Measurements from ENCODE around the gene CTIF.
A peak's percentile ranks its signal among the peaks of the same experiment; 100 is the strongest.

CTIF gene

DNA sequence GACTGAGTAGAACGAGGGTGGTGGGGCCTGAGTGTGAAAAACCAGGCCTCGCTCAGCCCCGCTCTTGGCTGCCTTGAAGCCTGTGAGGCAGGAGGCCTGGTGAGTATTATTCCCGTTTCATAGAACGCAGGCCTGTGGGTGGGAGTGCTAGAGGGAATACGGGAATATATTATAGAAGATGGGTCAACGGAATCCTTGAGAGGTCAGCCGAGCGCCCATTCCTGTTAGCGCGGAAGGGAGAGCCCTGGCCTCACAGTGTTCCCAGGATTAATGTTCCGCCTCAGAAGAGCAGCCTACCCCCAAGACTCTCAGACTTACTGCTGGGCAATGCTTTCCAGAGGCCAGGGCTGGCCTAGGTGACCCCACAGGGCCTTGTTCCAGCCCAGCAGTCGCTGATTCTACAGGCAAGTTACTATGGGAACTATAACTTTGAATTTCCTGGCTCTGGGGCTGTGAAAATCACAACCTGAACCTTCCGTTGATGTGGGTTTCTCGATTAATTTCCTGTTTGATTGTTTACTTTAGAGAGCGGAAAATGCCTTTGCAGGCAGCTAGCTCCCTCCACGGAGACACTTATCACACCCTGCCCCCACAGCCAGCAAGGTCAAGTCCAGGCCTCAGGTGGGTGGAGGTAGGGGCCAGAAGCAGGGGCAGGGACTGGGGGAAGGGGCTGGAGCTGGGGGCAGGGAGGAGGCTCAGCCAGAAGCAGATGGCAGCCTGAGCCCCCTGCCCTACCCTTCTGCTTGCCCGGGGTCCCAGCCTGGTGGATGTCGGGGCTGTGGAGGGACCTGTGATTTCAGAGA is 303.6 kb downstream of the CTIF start:
- DNase-seq, result no peak

DNA sequence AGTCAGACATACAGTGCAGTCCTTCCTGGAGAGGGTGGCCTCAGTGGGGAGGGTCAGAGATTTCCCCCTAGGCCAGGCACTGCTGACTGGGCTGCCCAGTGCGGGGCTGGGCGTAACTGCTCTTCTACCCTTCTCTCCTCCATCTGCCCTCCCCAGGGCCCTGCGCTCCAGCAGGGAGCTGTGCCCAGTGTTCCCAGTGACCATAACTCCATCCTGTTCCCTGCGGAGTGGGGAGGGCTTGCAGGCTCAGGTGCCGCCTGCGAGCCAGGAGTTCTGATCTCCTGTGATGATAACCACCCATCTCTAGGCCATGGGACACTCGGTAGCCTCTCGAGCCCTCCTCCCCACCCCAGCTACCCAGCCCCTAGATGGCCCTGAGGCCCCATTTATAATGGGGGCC is 304.3 kb downstream of the CTIF start:
- DNase-seq, result no peak

DNA sequence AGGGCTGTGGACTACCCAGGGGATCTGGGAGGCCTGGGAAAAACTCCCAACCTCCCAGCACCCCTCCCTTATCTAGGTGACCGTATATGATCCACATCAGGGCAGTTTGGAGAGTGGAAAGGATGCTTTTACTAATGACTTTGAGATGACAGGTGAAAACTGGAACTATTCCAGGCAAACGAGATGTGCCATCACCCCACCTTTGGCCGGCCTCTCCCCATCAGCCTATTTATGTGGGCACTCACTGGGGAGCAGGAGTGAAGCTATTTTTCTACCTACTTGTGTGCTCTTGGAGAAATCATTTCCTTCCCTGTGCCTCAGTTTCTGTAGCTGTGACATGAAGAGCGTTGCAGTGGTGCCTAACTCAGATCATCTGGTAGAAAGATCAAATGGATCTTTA is 304.8 kb downstream of the CTIF start:
- DNase-seq, result no peak

DNA sequence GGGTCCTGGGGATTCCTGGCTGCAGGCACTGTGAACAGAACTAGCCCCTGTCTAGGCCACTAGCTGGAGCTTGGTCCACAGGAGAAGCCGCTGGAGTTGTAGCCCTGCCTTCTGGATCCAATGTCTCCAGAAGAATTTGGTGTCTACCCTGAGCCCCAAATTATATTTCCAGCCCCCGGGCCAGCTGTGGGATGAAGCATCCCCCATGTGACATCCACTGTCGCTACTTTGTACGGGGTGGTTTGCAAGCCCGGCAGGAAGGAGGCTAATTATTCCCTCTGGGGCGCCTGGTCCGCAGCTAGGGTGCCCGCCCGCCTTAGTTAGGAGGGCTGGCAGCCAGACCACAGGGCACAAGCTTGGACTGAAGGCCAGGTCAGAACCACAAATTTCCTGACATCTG is 305.4 kb downstream of the CTIF start:
- no peak for DNase-seq

DNA sequence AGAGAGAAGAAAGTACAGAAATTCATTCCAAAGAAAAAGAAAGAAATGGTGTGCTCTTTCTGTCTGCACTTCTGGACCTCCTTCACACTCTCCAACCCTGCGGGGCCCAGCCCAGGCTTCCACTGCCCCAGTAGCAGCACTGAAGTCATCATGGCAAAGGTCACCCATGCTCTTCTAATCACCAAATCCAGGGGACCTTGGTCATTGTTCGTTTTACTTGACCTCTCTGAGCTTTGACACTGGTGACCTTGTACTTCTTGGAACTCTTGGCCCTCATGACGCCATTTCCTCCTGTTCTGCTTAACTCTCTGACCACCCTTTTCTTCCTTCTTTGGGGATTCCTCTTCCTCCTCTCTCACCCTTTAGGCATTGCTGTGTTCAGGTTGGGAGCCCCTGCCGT is 306.3 kb downstream of the CTIF start:
- no peak for DNase-seq

DNA sequence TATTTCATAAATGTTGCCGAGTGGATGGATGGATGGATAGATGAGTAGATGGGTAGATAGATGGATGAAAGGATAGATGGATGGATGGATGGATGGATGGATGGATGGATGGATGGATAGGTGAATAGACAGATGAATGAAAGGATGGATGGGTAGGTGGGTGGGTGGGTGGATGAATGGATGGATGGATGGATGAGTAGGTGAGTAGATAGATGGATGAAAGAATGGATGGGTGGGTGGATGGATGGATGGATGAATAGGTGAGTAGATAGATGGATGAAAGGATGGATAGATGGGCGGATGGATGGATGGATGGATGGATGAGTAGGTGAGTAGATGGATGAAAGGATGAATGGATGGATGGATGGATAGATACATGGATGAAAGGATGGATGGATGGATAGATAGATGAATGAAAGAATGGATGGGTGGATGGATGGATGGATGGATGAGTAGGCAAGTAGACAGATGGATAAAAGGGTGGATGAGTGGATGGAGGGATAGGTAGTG is 307.6 kb downstream of the CTIF start:
- no peak for DNase-seq

DNA sequence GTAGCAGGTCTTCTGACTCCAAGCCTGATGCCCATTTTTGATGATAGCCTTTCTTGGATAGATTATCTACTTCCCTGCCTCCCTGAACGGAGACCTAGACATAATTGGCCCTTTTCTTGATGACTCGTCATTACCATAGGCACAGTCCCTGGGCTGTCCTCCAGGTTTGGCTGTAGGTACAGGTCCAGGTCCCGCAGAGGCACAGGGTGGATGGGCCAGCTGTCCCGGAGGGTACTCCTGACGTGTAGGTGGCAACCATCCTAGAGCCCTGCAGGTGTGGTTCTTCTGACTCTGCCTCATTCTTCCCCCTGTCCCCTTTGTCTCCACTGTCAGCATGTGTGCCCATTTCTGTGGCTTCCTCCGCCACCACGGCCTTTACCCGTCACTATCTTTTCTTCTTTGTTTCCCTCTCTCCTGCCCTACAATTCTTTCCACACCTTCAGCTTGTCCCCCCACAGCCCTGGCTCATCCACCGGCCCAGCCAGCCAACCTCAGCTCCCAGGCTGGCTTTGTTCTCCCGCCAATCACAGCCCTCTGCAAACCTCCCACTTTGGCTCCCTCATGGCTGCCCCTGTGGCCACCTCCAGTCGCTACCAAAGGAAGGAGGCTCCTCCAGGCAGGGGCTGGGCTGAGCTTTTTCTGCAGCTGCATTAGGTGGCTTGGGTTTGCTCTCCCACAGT is 309.1 kb downstream of the CTIF start:
- DNase-seq, result peak in 1 of 56 donors; percentile 15

DNA sequence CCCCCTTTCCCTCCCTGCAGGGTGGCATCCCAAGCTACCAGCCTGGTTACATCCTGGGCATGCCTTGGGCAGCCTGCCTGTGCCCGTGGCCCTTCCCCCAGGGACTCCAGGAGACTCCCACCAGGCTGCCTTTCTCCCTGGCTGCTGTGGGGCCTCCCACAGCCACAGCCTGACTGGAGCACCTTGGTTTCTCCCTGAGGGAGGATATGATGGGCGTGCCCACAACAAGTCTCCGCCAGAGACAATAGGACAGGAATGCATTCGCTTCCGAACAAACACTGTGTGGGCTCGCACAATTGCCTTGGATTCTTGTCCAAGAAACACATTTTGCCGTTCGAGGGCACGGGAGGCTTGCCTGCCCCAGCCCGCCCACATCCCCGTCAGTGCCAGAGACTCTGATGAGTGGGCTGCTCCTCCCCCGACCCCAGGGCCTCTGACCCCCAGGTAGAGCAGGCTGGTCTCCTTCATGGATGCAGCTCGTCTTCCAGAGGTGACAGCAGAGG is 309.9 kb downstream of the CTIF start:
- DNase-seq, result no peak

DNA sequence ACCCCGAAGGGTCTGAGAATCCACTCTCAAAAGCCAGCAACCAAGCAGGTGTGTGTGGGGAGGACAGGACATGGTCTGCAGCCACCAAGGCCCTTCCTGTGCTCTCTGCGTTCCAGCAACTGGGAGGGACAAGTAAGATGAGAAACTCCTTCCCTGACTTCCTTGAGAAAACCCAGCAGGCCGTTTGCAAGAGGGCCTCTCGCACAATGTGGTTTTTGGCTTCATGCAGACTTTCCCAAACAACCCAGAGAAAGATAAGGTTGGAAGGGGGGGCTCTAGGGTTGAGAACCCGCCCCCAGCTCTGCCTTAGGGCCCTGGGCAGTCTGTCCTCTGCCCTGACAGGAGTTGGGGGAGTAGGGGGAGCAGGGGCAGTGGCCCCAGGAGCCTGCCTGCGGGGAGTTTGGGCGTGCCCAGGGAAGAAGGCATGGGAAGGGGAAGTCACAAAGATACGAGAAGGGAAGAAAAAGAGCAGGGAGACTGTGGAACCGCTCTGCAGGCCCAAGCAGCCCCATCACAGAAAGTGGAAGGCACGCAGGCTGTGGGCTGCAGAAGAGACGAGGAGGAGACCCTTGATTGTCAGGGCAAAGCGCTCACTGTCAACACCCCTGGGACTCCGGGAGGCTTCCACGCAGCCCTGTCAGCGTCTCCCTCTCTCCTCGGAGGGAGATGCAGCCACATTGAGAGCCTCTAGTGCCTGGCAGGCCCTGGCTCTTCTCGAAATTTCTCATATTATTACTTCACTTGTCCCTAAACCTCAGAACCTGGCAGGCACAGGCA is 312.2 kb downstream of the CTIF start:
- peak in 1 of 56 donors; percentile 22 for DNase-seq

DNA sequence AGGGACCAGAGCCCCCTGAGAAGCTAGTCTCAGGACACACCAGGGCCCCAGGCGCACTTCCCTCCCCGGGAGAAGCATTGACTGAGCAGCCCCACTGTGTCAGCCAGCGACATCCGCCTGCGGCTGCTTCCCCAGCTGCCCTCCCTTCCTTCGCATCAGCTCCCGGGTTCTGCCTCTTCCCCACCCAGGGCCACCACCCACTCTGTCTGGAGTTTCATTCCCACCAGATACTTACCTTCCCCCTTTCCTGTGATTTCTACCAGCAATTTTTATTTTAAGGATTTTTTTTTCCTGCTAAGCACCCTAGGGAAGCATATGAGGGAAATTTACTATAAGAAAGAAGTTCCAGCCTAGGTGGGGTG is 312.7 kb downstream of the CTIF start:
- DNase-seq, result peak in 34 of 56 donors; percentile 14 to 68 (median 38)

DNA sequence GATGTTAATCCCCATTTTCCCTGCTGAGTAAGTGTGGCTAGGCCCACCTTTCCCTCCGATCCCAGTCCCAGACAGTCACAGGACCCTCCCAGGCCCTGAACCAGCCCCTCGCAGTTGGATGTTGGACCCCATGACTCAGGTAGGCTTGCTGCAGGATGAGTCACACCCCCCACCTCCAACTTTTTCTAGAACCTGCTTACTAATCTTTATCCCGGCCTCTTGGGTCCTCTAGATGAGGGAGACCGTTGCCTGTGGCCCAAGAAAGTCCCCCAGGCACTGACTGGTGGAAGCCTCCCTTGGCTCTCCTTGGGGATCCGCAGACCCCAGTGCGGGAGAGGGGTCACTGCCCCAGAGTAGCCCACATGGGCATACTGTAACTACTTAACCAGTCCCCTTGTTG is 313.5 kb downstream of the CTIF start:
- no peak for DNase-seq

DNA sequence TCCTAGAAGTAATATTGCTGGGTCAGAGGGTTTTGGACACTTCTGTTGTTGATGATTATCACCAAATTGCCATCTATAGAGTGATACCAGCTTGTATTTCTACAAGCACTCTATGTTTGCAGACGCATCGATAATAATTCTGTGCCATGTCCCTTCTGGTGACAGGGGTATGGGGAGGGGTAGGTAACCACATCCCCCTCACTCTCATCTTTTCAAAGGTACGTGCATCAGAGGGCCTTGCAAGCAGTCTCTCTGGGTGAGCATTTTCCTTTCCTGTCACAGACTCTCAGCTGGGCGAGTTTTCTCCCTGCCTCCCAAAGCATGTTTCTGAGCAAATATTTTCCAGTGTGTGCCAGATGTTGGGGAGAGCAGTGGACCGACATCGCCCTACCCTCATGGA is 314.0 kb downstream of the CTIF start:
- DNase-seq, result no peak

DNA sequence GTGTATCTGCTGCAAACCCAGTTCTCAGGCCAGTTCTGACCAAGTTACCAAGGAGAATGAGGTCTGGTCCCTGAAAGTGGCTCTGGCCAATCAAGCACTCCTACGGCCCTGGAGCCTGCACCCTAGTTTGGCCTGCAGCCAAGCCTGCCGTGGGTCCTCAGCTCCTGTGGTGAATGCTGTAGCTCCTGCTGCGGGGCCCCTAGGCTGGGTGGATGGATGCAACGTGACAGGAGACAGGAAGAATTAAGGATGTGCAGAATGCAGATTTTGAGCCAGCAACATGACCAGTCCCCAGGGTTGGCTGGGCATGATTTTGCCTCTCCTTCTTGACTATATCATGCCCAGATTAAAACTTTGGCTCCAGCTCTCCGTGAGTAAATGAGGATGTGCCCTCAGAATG is 314.8 kb downstream of the CTIF start:
- no peak for DNase-seq

DNA sequence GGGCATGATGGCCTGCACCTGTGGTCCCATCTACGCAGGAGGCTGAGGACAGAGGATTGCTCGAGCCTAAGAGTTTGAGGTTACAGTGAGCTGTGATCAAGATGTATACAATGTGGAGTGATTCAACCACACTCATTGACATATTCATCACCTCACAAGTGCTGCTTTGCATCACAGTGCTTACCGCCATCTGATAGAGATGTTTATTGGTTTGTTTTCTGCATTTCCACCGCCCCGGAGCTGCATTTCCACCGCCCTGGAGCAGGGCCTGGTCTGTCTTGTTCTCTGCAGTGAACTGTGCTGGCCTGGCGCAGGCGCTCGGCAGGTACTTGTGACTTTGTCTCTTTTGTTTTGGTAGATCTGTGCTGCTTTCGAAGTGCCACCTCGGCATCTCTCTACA is 315.9 kb downstream of the CTIF start:
- no peak for DNase-seq

DNA sequence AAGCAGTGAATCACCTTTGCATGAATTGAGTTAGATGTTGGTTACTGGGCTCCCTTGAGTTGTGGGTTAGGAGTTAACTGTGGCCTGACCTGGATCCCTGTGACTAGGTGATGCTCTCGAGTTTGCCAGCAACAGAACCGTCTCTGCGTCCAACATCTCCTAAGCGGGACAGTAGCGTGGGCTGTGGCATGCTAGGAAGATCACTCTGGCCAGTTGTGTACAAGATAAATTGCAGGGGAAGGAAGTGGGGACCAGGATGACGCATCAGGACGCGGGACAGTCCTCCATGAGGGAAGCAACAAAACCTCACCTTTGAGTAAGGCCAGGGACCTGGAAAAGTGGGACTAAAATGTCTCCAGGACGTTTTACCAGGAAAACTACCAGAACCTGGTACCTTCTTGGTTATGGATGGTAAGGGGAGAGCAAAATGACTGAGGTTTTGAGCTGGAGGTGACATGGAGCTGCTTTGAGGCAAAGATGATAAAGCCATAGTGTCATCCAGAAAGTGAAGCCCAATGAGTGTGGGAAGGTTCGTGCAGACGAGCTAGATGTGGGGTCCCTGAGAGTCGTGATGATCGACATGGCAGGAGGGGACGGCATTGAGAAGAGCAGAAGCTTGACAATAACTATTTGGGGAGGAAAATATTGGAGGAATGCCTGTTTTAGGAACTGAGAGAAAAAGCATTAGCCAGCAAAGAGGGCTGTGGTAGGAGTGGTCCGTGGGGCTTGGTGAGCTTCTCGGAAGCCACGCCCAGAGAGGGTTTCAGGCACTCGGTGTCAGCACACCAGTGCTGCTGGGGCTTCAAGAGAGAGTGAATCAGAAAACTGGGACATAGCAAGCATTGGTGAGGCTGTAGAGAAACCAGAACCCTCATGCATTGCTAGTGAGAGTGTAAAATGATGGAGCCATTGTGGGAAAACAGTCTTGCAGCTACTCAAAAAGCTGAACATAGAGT is 316.9 kb downstream of the CTIF start:
- no peak for DNase-seq

DNA sequence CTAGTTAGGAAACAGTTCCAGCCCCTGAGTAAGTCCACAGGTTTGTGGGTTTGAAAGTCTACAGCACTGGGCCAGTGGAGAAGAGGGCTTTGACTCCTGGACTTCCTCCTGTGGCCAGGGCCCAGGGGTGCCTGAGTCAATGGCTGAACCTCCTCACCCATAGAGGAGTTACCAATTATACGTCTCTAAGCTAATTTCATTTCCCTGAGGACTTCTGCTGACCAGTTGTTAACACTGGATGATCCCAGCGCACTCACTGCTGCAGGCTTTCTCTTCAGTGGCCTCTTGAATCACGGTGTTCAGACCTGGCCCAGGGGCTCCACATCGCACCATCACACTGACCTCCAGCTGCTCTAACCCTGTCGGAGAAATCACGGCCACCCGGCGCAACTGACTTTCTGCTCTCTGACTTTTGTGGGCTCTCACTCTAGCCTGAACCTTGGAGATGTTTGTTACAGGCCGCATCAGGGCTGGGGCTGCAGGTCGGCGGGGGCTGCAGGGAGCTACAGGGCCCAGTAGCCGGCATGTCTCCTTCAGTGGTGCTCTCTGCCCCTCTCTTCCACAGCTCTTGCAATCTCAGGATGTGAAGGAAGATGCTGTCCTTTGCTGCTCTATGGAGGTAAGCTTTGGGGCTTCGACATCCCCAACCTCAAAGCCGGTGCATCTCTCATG is 318.3 kb downstream of the CTIF start:
- DNase-seq, result no peak

DNA sequence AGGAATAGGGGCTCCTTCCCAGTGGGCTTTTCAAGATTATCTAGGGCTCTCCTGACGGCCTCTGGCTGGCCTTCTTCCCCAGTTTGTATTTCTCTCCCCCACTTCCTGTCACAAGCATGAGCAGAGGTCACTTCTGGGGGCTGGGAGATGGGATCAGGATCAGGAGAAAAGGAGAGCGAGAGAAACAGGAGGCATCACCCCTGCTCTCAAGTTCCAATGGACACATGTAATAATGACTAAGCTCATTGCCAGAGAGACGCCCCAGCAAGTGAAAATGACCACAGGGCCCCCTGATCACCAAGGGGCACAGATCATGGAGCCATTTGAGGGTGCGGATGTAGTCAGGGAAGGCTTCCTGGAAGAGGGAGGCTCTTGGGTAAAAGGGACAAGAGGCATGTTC is 319.8 kb downstream of the CTIF start:
- DNase-seq, result no peak

DNA sequence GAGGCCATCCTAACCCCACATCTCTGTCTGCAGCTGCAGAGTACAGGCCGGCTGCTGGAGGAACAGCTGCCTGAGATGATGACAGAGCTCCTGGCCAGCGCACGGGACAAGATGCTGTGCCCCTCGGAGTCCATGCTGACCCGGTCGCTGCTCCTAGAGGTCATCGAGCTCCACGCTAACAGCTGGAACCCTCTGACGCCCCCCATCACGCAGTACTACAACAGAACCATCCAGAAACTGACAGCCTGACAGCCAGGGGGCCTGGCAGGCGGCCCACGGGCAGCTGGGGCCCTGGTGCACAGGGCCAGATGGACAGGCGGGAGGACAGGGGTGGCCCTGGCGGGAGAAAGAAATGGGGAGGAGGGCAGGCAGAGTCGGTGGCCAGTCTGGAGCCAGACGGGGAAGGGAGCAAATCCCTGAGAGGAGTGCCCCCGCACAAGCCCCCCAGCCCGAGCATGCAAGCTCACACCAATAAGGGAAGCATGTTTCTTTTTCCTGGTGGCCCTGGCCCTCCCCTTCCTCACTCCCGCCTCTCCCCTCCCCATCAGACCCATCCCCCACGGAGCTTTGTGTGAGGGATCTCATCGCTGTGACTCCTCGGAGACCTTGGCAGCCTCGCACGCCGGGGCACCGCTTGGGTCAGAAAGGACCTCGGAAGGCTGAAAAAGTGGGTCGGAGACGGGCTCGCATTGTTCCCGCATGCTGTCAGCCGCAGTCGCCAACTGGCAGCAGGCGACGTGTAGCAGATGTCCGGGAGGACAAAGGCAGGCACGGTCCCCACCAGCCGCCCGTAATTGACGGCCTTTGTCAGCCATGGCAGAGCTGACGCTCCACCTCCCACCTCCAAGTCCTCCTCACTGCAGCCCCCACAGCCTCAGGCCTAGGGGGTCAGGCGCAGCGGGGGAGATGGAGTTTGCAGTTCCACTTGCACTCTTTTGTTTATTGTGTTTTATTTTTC is 320.8 kb downstream of the CTIF start:
- DNase-seq, result peak in 54 of 56 donors; percentile 32 to 93 (median 82)

All from amygdala (tissue), 56 donors.